HCT116 (cell line): ENCODE results near the gene ATP6V1A.

Experiments used
- ATF3 ChIP-seq: IDR thresholded peaks from 2 replicates; pipeline ENCODE4 v1.6.1; 2012
- CTCF ChIP-seq, 3 experiments: fragments of 200-600 bp in 1 of 3; sonication (generic) in 1 of 3; IDR thresholded peaks in 2 of 3; conservative IDR thresholded peaks in 1 of 3; 2 replicates each; pipeline ENCODE4 v1.5.1; 2012 to 2017; ENCODE audit warnings: low read depth in 2 of 3, low read length in 2 of 3, antibody characterized with exemption in 1 of 3, borderline replicate concordance in 1 of 3, control low read depth in 1 of 3, mild to moderate bottlenecking in 1 of 3, mixed read lengths in 1 of 3, mixed run types in 1 of 3, moderate library complexity in 1 of 3; ENCODE audit not compliant: insufficient read depth in 1 of 3
- EZH2 ChIP-seq: fragments of 200-600 bp; sonication (generic); IDR thresholded peaks from 2 replicates; pipeline ENCODE4 v1.6.1; 2017; ENCODE audit warnings: antibody characterized with exemption, mixed run types
- EZH2phosphoT487 ChIP-seq: fragments of 200-600 bp; IDR thresholded peaks from 2 replicates; pipeline ENCODE4 v1.6.1; 2018; ENCODE audit warnings: antibody characterized with exemption, borderline replicate concordance
- JUND ChIP-seq: IDR thresholded peaks from 2 replicates; pipeline ENCODE4 v1.6.1; 2012
- POLR2A ChIP-seq: IDR thresholded peaks from 2 replicates; pipeline ENCODE4 v1.7.0; 2011; ENCODE audit warnings: borderline replicate concordance; ENCODE audit not compliant: insufficient read depth, insufficient read length; ENCODE audit errors: extremely low read depth
- POLR2AphosphoS5 ChIP-seq: IDR thresholded peaks from 2 replicates; pipeline ENCODE4 v1.6.1; 2011; ENCODE audit warnings: mild to moderate bottlenecking, low read depth, low read length, moderate library complexity
- RAD21 ChIP-seq: IDR thresholded peaks from 2 replicates; pipeline ENCODE4 v1.6.1; 2012; ENCODE audit warnings: low read depth, mild to moderate bottlenecking
- REST ChIP-seq: IDR thresholded peaks from 2 replicates; pipeline ENCODE4 v1.6.1; 2012; ENCODE audit warnings: low read depth
- ZBTB33 ChIP-seq: IDR thresholded peaks from 2 replicates; pipeline ENCODE4 v1.6.1; 2011; ENCODE audit warnings: mild to moderate bottlenecking, low read length, moderate library complexity; ENCODE audit not compliant: insufficient replicate concordance; ENCODE audit errors: extremely low read depth
- ZNF274 ChIP-seq: fragments of 200-500 bp; sonication (Bioruptor generic); IDR thresholded peaks from 2 replicates; pipeline ENCODE4 v1.6.1; 2014; ENCODE audit warnings: mild to moderate bottlenecking, low read depth, low read length, inconsistent platforms

GRCh38 chr3:113838631-113839209, 91.9 kb downstream of the ATP6V1A start, which contains the start of gene GRAMD1C:
- TF ChIP-seq CTCF (IDR thresholded peaks at IDR 0.05 in 2 of 3, conservative IDR thresholded peaks at IDR 0.05 in 1 of 3; ENCODE audit: borderline replicate concordance in 1 of 3, insufficient read depth in 1 of 3, low read depth in 2 of 3, low read length in 2 of 3): peak; percentile 73 to 90 (median 83)
- TF ChIP-seq POLR2AphosphoS5: peak; percentile 61
- TF ChIP-seq ZNF274: no peak
- TF ChIP-seq POLR2A: no peak
- TF ChIP-seq REST: no peak
- no peak for TF ChIP-seq EZH2
- TF ChIP-seq EZH2phosphoT487: no peak
- TF ChIP-seq ZBTB33: no peak
- TF ChIP-seq RAD21: peak; percentile 75
- no peak for TF ChIP-seq JUND
- TF ChIP-seq ATF3: no peak
